Measurements from ENCODE around the gene MPIG6B.

Gene MPIG6B

GRCh38 chr6:31764198-31764597, 41.0 kb downstream of the MPIG6B start:
- TF ChIP-seq, protein P1, sequence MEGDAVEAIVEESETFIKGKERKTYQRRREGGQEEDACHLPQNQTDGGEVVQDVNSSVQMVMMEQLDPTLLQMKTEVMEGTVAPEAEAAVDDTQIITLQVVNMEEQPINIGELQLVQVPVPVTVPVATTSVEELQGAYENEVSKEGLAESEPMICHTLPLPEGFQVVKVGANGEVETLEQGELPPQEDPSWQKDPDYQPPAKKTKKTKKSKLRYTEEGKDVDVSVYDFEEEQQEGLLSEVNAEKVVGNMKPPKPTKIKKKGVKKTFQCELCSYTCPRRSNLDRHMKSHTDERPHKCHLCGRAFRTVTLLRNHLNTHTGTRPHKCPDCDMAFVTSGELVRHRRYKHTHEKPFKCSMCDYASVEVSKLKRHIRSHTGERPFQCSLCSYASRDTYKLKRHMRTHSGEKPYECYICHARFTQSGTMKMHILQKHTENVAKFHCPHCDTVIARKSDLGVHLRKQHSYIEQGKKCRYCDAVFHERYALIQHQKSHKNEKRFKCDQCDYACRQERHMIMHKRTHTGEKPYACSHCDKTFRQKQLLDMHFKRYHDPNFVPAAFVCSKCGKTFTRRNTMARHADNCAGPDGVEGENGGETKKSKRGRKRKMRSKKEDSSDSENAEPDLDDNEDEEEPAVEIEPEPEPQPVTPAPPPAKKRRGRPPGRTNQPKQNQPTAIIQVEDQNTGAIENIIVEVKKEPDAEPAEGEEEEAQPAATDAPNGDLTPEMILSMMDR (IDR thresholded peaks at IDR 0.05; ENCODE audit: low read depth, low read length) = no peak
- DNase-seq (ENCODE audit: extremely low read depth, low read depth) = no peak

DNA sequence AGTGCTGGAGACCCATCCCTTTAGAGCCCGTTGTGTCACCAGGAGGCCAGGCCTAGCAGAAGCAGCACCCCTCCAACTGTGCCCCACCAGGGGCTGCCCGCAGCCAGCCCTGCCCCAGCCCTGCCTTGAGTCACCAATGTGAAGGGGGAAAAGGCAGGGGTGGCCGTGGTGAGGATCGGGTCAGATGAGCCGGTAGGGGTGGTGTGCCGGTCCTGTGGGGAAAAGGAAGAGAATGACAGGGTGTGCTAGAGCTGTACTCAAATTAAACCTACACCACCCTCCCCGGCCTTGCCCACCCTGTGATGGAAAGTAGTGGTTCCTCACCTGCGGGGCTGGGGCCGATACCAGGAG, 42.4 kb downstream of the MPIG6B start:
- TF ChIP-seq, protein P1 (IDR thresholded peaks at IDR 0.05; ENCODE audit: low read depth, low read length) = no peak
- DNase-seq (ENCODE audit: extremely low read depth, low read depth) = no peak

- TF ChIP-seq, protein P1 (IDR thresholded peaks at IDR 0.05; ENCODE audit: low read depth, low read length) = no peak
- no peak for DNase-seq (ENCODE audit: extremely low read depth, low read depth)
Observed at GRCh38 chr6:31765910-31766794, 43.0 kb downstream of the MPIG6B start.

- TF ChIP-seq, protein P1 (IDR thresholded peaks at IDR 0.05; ENCODE audit: low read depth, low read length) = no peak
- no peak for DNase-seq (ENCODE audit: extremely low read depth, low read depth)
Observed at GRCh38 chr6:31767096-31767645, 44.0 kb downstream of the MPIG6B start.

DNA sequence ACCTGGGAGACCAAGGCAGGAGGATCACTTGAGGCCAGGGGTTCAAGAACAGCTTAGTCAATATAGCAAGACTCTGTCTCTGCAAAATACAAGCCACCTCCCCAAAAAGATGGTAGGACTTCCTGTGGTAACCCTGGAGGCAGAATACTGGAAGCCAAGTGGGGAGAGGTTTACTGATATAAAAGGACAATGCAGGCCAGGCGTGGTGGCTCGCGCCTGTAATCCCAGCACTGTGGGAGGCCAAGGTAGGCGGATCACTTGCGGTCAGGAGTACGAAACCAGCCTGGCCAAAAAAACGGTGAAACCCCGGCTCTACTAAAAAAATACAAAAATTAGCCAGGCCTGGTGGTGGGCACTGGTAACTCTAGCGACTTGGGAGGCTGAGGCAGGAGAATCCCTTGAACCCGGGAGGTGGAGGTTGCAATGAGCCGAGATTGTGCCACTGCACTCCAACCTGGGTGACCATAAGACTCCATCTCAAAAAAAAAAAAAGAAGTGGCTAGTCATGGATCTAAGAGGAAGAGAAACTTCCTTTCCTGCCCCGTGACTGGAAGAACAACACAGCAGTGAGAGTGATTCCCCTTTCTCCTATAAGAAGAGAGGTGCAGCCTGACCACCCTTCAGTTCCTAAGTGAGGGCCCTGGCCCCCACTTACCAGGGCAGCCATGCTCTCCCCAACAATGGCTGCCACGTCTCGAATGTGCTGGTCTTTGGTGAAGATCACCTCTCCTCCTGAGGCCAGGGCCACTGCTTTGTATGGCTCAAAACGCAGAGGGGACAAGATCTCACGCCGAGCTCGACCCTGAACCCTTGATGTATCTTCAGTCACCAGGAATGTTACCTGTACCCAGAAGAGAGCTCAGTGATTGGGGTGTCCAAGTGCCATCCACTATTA, 45.4 kb downstream of the MPIG6B start:
- TF ChIP-seq, protein P1 (IDR thresholded peaks at IDR 0.05; ENCODE audit: low read depth, low read length) = no peak
- no peak for DNase-seq (ENCODE audit: extremely low read depth, low read depth)

DNA sequence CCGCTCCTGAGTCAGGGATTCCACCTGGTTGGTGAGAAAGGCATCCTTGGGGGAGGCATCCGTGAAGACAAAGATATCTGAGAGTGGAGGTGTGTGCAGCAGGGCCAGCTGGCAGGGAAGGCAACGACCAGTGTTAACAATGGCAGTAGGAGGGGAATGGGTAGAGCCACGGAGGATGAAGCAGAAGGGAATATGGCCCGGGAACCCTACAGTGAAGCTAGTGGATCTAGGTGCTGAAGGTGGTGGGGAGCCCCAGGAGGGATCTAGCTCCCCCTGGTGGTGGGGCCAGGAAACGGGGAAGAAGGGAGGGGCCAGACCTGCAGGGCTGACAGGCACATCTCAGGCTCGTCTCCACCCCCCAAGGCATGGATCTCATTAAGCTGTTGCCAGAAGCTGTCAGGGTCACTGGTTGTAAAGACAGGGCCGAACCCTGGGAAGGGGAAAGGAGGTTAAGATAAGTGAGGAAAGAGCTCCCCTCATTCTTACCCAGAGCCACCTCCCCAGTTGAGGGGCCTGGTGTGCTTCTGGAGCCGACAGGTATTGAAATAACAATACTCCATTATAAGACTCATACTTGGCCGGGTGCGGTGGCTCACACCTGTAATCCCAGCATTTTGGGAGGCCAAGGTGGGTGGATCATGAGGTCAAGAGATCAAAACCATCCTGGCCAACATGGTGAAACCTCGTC, 46.7 kb downstream of the MPIG6B start:
- DNase-seq (ENCODE audit: extremely low read depth, low read depth) = no peak

More for the DNA sequence above, 46.7 kb downstream of the MPIG6B start:
- TF ChIP-seq, protein P1 (IDR thresholded peaks at IDR 0.05; ENCODE audit: low read depth, low read length) = peak; percentile 68

Measured in AG09319 (cell line).